LNCaP clone FGC (cell line): Measurements from ENCODE around the gene ZNF169.
"Not testable (repeated sequence)": the region's sequence is repeated elsewhere in the genome, so short reads cannot be mapped to it uniquely, and the experiment has no call there.

Experiments used
- DNase-seq: peaks from one replicate; pipeline ENCODE4 v3.0.0-alpha.2; 2011; ENCODE audit warnings: low read depth
- H3K4me3 ChIP-seq: 2 replicates; pipeline ENCODE4 v1.5.1; 2011; ENCODE audit warnings: mild to moderate bottlenecking, low read depth, low read length, control low read depth
- TF ChIP-seq, protein P1 (sequence below): IDR thresholded peaks from 2 replicates; pipeline ENCODE4 v1.5.1; 2012; ENCODE audit warnings: mild to moderate bottlenecking; ENCODE audit not compliant: control insufficient read depth, insufficient read depth; ENCODE audit errors: extremely low read depth

The ZNF169 gene

DNA sequence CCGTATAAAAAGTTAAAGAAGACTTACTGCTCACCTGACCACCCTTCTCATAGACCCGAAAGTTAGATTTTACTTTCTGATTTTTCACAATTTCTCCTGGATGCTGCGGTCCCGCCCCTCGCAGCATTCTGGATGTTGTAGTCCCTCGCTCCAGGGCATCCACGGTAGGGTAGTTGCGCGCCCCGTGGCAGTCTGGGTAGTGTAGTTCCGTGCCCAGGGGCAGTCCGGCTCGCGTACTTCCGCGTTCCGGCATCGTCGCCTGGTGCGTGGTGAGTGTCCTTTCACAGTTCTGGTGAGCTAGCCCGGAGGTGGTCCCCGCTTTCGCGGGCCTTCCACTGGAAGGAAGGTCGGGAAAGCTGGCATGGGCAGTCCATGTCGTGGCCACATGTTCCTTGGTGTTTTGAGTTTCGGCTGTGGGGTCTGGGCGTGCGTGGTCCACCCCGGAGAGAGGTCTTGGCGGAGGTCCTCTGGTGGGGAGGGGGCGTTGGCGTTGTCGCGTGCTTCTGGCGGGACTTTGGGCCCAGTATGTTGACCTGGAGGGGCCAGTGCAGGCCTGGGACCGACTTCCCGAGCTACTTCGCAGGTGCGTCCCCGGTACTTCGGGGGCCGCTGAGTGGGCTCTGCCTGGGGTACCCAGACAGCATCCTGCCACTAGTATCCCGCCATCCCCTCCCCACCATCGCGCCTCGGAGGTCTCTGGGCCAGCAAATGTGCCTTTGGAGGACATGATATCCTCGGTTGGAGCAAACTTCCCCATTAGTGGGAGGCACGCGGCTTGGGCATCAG is at the start of gene ZNF169:
ZNF169 (plus strand) TSS at position 222 of the 786 bp plus-strand sequence. CDS start 19,515 bp downstream, outside the sequence.
- H3K4me3 ChIP-seq: peak within 1 kb of the TSS; percentile 99
- peak; percentile 41 for DNase-seq
- TF ChIP-seq, protein P1, sequence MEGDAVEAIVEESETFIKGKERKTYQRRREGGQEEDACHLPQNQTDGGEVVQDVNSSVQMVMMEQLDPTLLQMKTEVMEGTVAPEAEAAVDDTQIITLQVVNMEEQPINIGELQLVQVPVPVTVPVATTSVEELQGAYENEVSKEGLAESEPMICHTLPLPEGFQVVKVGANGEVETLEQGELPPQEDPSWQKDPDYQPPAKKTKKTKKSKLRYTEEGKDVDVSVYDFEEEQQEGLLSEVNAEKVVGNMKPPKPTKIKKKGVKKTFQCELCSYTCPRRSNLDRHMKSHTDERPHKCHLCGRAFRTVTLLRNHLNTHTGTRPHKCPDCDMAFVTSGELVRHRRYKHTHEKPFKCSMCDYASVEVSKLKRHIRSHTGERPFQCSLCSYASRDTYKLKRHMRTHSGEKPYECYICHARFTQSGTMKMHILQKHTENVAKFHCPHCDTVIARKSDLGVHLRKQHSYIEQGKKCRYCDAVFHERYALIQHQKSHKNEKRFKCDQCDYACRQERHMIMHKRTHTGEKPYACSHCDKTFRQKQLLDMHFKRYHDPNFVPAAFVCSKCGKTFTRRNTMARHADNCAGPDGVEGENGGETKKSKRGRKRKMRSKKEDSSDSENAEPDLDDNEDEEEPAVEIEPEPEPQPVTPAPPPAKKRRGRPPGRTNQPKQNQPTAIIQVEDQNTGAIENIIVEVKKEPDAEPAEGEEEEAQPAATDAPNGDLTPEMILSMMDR: no peak

DNA sequence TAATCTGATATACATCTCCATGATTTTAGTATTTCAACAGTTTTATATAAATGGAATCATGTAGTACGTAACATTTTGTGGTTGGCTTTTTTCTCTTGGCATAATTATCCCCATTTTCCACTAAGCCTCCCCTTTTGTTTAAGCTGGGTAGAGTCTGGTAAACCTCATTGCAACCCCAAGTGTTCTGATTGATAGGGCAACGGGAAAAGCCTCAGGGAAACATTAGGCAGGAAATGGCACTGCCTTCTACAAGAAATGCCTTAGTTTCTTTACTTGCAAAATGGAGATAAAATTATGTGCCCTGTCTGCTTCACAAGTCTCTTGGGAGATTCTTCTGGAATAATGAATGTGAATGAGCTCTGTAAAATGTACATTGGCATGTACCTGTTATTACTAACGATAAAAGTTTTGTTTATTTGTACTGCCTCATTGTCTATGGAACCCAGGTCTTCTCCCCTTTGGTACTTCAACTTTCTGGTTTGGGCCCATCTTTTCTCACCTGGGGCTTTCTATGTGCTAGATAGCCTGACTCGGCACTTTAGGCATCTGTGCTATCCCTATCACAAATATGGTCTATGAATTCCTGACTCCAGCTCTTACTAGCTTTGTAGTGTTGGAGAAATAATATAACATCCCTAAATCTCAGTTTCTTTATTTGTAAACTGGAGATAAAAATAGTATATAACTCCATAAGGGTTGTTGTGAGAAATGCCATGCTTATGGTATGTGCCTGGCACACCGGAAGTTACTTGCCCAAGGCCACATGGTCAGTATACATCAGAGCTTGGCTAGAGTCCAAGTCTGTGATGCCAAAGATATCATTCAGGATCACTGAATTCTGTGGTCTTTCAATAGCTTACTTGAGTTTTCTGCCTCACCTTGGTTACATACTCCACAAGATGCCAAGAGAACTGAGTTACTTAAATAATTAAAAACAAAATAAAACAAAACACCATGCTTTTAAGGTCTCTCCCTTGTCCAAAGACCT is 48.2 kb upstream of the ZNF169 start:
- H3K4me3 ChIP-seq: no peak overlapping the region
- DNase-seq: no peak
- TF ChIP-seq, protein P1: no peak

DNA sequence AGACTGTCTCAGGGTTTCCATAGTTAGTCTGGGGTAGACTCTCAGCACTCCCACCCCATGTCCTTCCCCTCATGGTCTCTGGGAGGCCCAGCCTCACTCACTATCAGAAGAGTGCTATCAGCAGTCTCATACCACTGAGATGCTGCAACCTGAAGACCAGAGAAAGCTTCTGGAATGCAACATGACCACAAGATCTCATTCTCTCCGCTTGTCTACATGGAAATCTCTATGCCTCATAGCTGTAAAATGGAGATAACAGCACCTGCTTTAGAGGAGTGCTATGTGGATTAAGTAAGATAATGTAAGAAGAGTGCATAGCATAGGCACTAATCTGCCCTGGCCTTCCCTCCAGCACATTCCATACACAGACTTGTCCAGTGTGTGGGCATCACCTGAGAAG is 47.0 kb upstream of the ZNF169 start:
- H3K4me3 ChIP-seq: no peak overlapping the region
- DNase-seq: no peak
- TF ChIP-seq, protein P1: no peak

DNA sequence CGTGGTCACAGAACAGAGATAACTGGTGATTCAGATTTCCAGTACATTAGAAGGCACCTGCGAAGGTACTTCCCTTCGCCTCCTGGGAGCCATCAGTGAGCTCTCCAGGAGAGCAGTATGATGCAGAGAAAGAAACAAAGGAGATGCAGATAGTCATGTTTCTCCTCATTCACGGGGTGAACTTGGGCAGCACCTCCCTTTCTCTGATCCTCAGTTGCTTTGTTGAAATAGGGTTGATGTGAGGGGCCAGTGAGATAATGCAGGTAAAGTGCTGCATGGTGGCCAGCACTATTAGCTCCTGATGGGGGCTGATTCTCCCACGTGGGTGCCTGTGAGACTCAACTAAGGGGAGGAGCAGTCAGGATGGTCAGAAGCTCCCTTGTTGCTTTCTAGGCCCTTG is 46.6 kb upstream of the ZNF169 start:
- TF ChIP-seq, protein P1: no peak
- H3K4me3 ChIP-seq: no peak overlapping the region
- DNase-seq: no peak

DNA sequence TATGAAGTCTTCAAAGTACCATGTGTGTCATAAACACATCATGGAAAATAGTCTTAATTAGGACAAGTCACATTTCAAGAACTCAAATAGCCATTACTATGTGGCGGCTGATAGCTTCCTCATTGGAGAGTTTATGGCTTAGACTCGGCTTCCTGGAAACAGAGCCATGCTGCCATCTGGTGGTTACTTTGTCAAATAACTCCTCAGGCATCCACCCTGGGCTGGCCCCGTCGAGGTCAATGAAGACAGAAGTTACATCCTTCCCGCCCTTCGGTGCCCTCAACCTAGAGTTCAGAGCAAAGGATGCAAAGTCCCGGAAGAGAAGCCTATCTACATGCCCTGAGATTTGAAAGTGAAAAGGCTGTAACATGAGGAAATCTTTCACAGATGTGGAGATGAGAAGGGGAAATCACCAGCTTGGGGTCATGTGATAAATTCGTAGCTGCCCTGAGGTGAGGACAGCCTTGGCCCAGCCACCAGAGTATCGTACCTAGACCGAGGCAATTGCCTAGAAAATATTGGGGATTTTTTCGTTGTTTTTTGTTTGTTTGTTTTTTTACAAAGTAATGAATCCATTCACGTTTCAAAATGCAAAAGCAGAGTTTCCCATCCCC is 45.5 kb upstream of the ZNF169 start:
- peak; percentile 56 for DNase-seq
- no peak overlapping the region for H3K4me3 ChIP-seq
- TF ChIP-seq, protein P1: peak; percentile 88

DNA sequence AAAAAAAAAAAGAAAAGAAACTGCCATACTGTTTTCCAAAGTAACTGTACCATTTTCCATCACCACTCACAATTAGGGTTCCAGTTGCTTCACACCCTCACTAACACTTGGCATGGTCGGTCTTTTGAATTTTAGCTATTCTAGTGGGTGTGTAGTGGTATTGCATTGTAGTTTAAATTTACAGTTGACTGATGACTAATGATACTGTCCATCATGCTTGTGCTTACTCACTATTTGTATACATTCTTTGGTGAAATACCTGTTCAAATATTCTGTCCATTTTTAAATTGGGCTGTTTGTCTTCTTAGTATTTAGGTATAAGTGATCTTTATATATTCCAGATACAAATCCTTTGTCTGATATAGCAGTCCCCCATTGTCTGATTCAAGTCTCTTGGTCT is 36.2 kb upstream of the ZNF169 start:
- no peak for DNase-seq
- TF ChIP-seq, protein P1: no peak
- no peak overlapping the region for H3K4me3 ChIP-seq

DNA sequence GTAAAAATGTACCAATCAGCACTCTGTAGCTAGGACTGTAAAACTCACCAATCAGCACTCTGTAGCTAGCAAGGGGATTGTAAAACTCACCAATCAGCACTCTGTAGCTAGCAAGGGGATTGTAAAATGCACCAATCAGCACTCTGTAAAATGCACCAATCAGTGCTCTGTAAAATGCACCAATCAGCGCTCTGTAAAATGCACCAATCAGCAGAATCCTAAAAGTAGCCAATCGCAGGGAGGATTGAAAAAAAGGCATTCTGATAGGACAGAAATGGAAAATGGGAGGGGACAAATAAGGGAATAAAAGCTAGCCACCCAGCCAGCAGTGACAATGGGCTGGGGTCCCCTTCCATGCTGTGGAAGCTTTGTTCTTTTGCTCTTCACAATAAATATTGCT is 33.7 kb upstream of the ZNF169 start:
- not testable (repeated sequence) for DNase-seq

More for the DNA sequence above, 33.7 kb upstream of the ZNF169 start:
- H3K4me3 ChIP-seq: not testable (repeated sequence)
